Sigmoid colon (tissue), 7 donors: ENCODE measurements around the gene BRPF1. TPM values are rescaled to one million over a fixed set of nuclear protein-coding genes. Genes with fewer than 3 reads are reported as not detected.

ENCODE experiments used
- DNase-seq: peaks from one replicate; pipeline ENCODE4 v3.0.0-alpha.2; 2019
- H3K27ac ChIP-seq, 4 donors: fragments of 200-600 bp; sonication (generic); one replicate each; pipeline ENCODE4 v1.5.1; 2016 to 2019; ENCODE audit warnings: mild to moderate bottlenecking in 1 of 4
- H3K27me3 ChIP-seq, 3 donors: fragments of 200-600 bp; sonication (generic); one replicate each; pipeline ENCODE4 v1.5.1; 2019; ENCODE audit warnings: mild to moderate bottlenecking in 1 of 3
- H3K36me3 ChIP-seq, 4 donors: fragments of 200-600 bp; sonication (generic); one replicate each; pipeline ENCODE4 v1.5.1; 2016 to 2019
- H3K4me1 ChIP-seq, 4 donors: fragments of 200-600 bp; sonication (generic); one replicate each; pipeline ENCODE4 v1.5.1; 2017 to 2019
- H3K4me3 ChIP-seq, 4 donors: fragments of 200-600 bp; sonication (generic); one replicate each; pipeline ENCODE4 v1.5.1; 2017 to 2019; ENCODE audit warnings: mild to moderate bottlenecking in 2 of 4, moderate library complexity in 1 of 4
- H3K9me3 ChIP-seq, 4 donors: fragments of 200-600 bp in 3 of 4; sonication (generic) in 3 of 4; one replicate each; pipeline versions ENCODE4 v1.5.1 to v1.6.1; 2013 to 2019
- CTCF ChIP-seq, 4 experiments: fragments of 450-650 bp in 3 of 4; fragments of 200-600 bp in 1 of 4; IDR thresholded peaks; one replicate each; pipeline ENCODE4 v1.5.1; 2016 to 2019; ENCODE audit warnings: antibody characterized with exemption in 4 of 4, mild to moderate bottlenecking in 3 of 4, moderate library complexity in 2 of 4
- EP300 ChIP-seq, 4 donors: sonication (generic); formaldehyde crosslinking; IDR thresholded peaks; one replicate each; pipeline ENCODE4 v1.6.1; 2017; ENCODE audit warnings: antibody characterized with exemption in 4 of 4
- POLR2A ChIP-seq, 2 donors: fragments of 450-650 bp; IDR thresholded peaks; one replicate each; pipeline ENCODE4 v1.6.1; 2016; ENCODE audit warnings: antibody characterized with exemption in 2 of 2, mild to moderate bottlenecking in 2 of 2, moderate library complexity in 2 of 2
- POLR2AphosphoS5 ChIP-seq, 4 donors: sonication (generic); formaldehyde crosslinking; IDR thresholded peaks; one replicate each; pipeline ENCODE4 v1.6.1; 2017; ENCODE audit warnings: antibody characterized with exemption in 4 of 4
- WGBS, 2 donors: extraction: QIAGEN DNeasy Blood & Tissue Kit; methylation state at CpG; one replicate each; pipeline ENCODE4 v1.1.7; 2013; 5-methylcytosine and 5-hydroxymethylcytosine counted together
- intact Hi-C: fragments of 100-400 bp; cut with DNase I; formaldehyde crosslinking; loops from one replicate; pipeline ENCODE4 v1.15.1; 2023
- polyA plus RNA-seq, 3 donors: library from polyadenylated mRNA; stranded (reverse); fragments of 200-250 nt; gene quantifications; one replicate each; pipeline ENCODE4 v1.2.3, GENCODE V29; 2013
- total RNA-seq, 4 donors: library from RNA; depleted of rRNA; stranded (reverse); fragments of >200 nt; gene quantifications; one replicate each; pipeline ENCODE4 v1.1.0, GENCODE V29; 2016
- donor health status: healthy with polysubstance abuse.
- donor health status: Bipolar disorder and iron deficiency.
- donor health status: healthy.

BRPF1 gene
- total and polyA plus RNA-seq, 7 donors = 3.5 to 18.6 (median 12.6) TPM

- WGBS, 2 donors = 89 to 95% methylated on average over 7 of the region's 7 CpGs
- DNase-seq = no peak
- TF ChIP-seq POLR2AphosphoS5 (IDR thresholded peaks at IDR 0.05) = no peak
- no peak for TF ChIP-seq EP300 (IDR thresholded peaks at IDR 0.05)
- TF ChIP-seq CTCF (IDR thresholded peaks at IDR 0.05) = no peak
- TF ChIP-seq POLR2A (IDR thresholded peaks at IDR 0.05) = no peak
- intact Hi-C loops = no loop called here
- Histone ChIP-seq H3K4me3 (no peak overlapping the region), H3K27me3 (no peaks in the 10 kb centered on the region), H3K9me3 (no peaks in the 10 kb centered on the region), H3K36me3 (peaks cover 25 to 93% (median 44%) of the 10 kb centered on the region in 4 donors), H3K27ac (no peak overlapping the region), H3K4me1 (no peaks in the 10 kb centered on the region)
Observed at GRCh38 chr3:9695746-9696145, 35.8 kb upstream of the BRPF1 start.

- no peak for TF ChIP-seq POLR2AphosphoS5 (IDR thresholded peaks at IDR 0.05)
- TF ChIP-seq POLR2A (IDR thresholded peaks at IDR 0.05) = no peak
- TF ChIP-seq CTCF (IDR thresholded peaks at IDR 0.05) = no peak
- no peak for TF ChIP-seq EP300 (IDR thresholded peaks at IDR 0.05)
- H3K4me1 ChIP-seq = no peaks in the 10 kb centered on the region
- 82 to 83% methylated on average over 5 of the region's 5 CpGs for WGBS, 2 donors
- peaks cover 21 to 93% (median 36%) of the 10 kb centered on the region in 4 donors for H3K36me3 ChIP-seq
- H3K9me3 ChIP-seq = no peaks in the 10 kb centered on the region
- DNase-seq = no peak
- no peaks in the 10 kb centered on the region for H3K27me3 ChIP-seq
- H3K27ac ChIP-seq = no peak overlapping the region
- H3K4me3 ChIP-seq = no peak overlapping the region
- intact Hi-C loops = no loop called here
Observed at GRCh38 chr3:9696480-9697220, 34.9 kb upstream of the BRPF1 start.

GRCh38 chr3:9697892-9698291, 33.6 kb upstream of the BRPF1 start:
- TF ChIP-seq POLR2AphosphoS5 (IDR thresholded peaks at IDR 0.05) (no peak), EP300 (IDR thresholded peaks at IDR 0.05) (no peak), CTCF (IDR thresholded peaks at IDR 0.05) (no peak), POLR2A (IDR thresholded peaks at IDR 0.05) (no peak)
- Histone ChIP-seq H3K4me1 (no peaks in the 10 kb centered on the region), H3K4me3 (no peak overlapping the region), H3K9me3 (no peaks in the 10 kb centered on the region), H3K36me3 (peaks cover 17 to 93% (median 30%) of the 10 kb centered on the region in 4 donors), H3K27me3 (peaks cover 0 to 2% (median 0%) of the 10 kb centered on the region in 3 donors), H3K27ac (no peak overlapping the region)
- no peak for DNase-seq
- 85 to 91% methylated on average over 4 of the region's 4 CpGs for WGBS, 2 donors
- intact Hi-C loops = no loop called here

GRCh38 chr3:9698293-9698692, 33.2 kb upstream of the BRPF1 start:
- peaks cover 0 to under 1% (median 0%) of the 10 kb centered on the region in 4 donors for H3K4me1 ChIP-seq
- 97 to 98% methylated on average over 3 of the region's 3 CpGs for WGBS, 2 donors
- no peak overlapping the region for H3K4me3 ChIP-seq
- H3K36me3 ChIP-seq = peaks cover 15 to 91% (median 29%) of the 10 kb centered on the region in 4 donors
- H3K27ac ChIP-seq = no peak overlapping the region
- TF ChIP-seq POLR2AphosphoS5 (IDR thresholded peaks at IDR 0.05) = no peak
- TF ChIP-seq CTCF (IDR thresholded peaks at IDR 0.05) = no peak
- TF ChIP-seq EP300 (IDR thresholded peaks at IDR 0.05) = no peak
- TF ChIP-seq POLR2A (IDR thresholded peaks at IDR 0.05) = no peak
- DNase-seq = no peak
- no peaks in the 10 kb centered on the region for H3K9me3 ChIP-seq
- H3K27me3 ChIP-seq = peaks cover 0 to 6% (median 1%) of the 10 kb centered on the region in 3 donors
- intact Hi-C loops = no loop called here
